Panc1 (cell line): ENCODE results near the gene CEBPE.

Experiments used
- POLR2AphosphoS5 ChIP-seq: IDR thresholded peaks from 2 replicates; pipeline ENCODE4 v1.6.1; 2012; ENCODE audit warnings: mild to moderate bottlenecking, low read depth, low read length, moderate library complexity
- SIN3A ChIP-seq: IDR thresholded peaks from 2 replicates; pipeline ENCODE4 v1.6.1; 2012; ENCODE audit warnings: low read depth, mild to moderate bottlenecking, low read length, moderate library complexity, borderline replicate concordance; ENCODE audit not compliant: insufficient read depth
- TCF7L2 ChIP-seq: IDR thresholded peaks from 2 replicates; pipeline ENCODE4 v1.6.1; 2011; ENCODE audit warnings: mild to moderate bottlenecking, low read depth, low read length, inconsistent platforms
- TF ChIP-seq, protein P1 (sequence below): fragments of 450-650 bp; IDR thresholded peaks from 2 replicates; pipeline ENCODE4 v1.5.1; 2017; ENCODE audit warnings: mild to moderate bottlenecking
- TF ChIP-seq, protein P2 (sequence below), 2 experiments: IDR thresholded peaks; 2 replicates each; pipeline ENCODE4 v1.6.1; 2011 to 2012; ENCODE audit warnings: low read depth in 2 of 2, control low read depth in 1 of 2, low read length in 1 of 2, mild to moderate bottlenecking in 1 of 2, moderate library complexity in 1 of 2; ENCODE audit not compliant: insufficient read depth in 1 of 2

DNA sequence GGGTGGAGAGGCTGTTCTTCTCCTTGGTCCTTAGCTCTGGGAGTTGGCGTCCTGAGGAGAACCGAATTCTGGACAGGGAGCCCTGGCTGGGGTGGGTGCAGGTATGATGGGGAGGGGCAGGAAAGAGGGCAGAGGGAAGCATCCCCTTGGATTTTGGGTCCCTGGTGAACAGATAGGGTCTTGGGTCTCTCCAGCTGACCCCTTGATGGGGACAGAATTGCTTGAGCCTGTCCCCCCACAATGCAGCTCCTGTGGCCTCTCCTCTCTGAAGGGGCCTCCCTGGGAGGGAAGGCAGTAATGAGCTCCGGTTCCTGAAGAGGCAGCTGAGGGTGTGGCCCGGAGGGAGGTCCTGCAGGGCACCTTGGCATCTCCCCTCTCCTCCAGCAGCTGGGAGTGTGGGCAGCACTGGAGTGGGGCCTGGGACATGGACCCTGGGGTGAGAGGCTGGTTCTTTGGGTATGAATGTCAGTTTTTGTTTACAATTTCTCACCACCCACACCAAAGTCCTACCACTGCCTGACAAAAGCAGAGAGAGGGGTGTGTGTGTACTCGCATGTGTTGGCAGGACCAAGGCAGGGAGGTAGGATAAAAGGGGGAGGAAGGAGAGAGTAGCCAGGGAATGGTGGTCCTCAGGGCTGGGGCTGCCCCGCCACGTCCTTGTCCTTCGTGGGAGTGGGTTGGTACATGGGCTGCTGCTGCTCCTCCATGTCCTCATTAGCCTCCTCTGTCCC, 7.7 kb upstream of the CEBPE start:
- TF ChIP-seq POLR2AphosphoS5 (no peak), SIN3A (no peak), TCF7L2 (no peak)
- TF ChIP-seq, protein P1, sequence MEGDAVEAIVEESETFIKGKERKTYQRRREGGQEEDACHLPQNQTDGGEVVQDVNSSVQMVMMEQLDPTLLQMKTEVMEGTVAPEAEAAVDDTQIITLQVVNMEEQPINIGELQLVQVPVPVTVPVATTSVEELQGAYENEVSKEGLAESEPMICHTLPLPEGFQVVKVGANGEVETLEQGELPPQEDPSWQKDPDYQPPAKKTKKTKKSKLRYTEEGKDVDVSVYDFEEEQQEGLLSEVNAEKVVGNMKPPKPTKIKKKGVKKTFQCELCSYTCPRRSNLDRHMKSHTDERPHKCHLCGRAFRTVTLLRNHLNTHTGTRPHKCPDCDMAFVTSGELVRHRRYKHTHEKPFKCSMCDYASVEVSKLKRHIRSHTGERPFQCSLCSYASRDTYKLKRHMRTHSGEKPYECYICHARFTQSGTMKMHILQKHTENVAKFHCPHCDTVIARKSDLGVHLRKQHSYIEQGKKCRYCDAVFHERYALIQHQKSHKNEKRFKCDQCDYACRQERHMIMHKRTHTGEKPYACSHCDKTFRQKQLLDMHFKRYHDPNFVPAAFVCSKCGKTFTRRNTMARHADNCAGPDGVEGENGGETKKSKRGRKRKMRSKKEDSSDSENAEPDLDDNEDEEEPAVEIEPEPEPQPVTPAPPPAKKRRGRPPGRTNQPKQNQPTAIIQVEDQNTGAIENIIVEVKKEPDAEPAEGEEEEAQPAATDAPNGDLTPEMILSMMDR: no peak
- TF ChIP-seq, protein P2, sequence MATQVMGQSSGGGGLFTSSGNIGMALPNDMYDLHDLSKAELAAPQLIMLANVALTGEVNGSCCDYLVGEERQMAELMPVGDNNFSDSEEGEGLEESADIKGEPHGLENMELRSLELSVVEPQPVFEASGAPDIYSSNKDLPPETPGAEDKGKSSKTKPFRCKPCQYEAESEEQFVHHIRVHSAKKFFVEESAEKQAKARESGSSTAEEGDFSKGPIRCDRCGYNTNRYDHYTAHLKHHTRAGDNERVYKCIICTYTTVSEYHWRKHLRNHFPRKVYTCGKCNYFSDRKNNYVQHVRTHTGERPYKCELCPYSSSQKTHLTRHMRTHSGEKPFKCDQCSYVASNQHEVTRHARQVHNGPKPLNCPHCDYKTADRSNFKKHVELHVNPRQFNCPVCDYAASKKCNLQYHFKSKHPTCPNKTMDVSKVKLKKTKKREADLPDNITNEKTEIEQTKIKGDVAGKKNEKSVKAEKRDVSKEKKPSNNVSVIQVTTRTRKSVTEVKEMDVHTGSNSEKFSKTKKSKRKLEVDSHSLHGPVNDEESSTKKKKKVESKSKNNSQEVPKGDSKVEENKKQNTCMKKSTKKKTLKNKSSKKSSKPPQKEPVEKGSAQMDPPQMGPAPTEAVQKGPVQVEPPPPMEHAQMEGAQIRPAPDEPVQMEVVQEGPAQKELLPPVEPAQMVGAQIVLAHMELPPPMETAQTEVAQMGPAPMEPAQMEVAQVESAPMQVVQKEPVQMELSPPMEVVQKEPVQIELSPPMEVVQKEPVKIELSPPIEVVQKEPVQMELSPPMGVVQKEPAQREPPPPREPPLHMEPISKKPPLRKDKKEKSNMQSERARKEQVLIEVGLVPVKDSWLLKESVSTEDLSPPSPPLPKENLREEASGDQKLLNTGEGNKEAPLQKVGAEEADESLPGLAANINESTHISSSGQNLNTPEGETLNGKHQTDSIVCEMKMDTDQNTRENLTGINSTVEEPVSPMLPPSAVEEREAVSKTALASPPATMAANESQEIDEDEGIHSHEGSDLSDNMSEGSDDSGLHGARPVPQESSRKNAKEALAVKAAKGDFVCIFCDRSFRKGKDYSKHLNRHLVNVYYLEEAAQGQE (IDR thresholded peaks at IDR 0.05; ENCODE audit: insufficient read depth in 1 of 2, low read depth in 2 of 2, low read length in 1 of 2): no peak
